Gastrocnemius medialis (tissue), 4 donors: ENCODE results near the gene PANK2. TPM values are rescaled to one million over a fixed set of nuclear protein-coding genes. Genes with fewer than 3 reads are reported as not detected.

Source experiments
- ATAC-seq, 2 donors: fragments of 150-250 bp; one replicate each; pipeline ENCODE4 v1.9.1; 2016
- DNase-seq, 2 donors: peaks; one replicate each; pipeline ENCODE4 v3.0.0-alpha.2; 2019
- H3K27ac ChIP-seq, 4 donors: fragments of 200-600 bp; sonication (generic); 1 replicate in 1 of 4; 2 replicates in 3 of 4; pipeline ENCODE4 v1.5.1; 2016 to 2018; ENCODE audit warnings: mild to moderate bottlenecking in 2 of 4, moderate library complexity in 1 of 4
- H3K27me3 ChIP-seq, 3 donors: fragments of 200-600 bp; sonication (generic) in 2 of 3; 1 replicate in 1 of 3; 2 replicates in 2 of 3; pipeline versions ENCODE4 v1.5.1 to v1.6.0; 2016 to 2019; ENCODE audit warnings: mild to moderate bottlenecking in 1 of 3, moderate library complexity in 1 of 3
- H3K36me3 ChIP-seq, 2 donors: fragments of 200-600 bp; sonication (generic) in 1 of 2; one replicate each; pipeline ENCODE4 v1.5.1; 2017 to 2018
- H3K4me1 ChIP-seq, 2 donors: fragments of 200-600 bp; sonication (generic) in 1 of 2; one replicate each; pipeline ENCODE4 v1.5.1; 2016 to 2017; ENCODE audit warnings: mild to moderate bottlenecking in 2 of 2
- H3K4me3 ChIP-seq, 4 donors: fragments of 200-600 bp; sonication (generic) in 3 of 4; 1 replicate in 1 of 4; 2 replicates in 3 of 4; pipeline ENCODE4 v1.5.1; 2016 to 2019; ENCODE audit warnings: mild to moderate bottlenecking in 2 of 4
- H3K9me3 ChIP-seq, 3 donors: fragments of 200-600 bp; sonication (generic) in 2 of 3; 1 replicate in 1 of 3; 2 replicates in 2 of 3; pipeline ENCODE4 v1.5.1; 2016 to 2019
- POLR2A ChIP-seq, 2 donors: fragments of 450-650 bp; IDR thresholded peaks; one replicate each; pipeline ENCODE4 v1.6.1; 2017; ENCODE audit warnings: antibody characterized with exemption in 2 of 2, mild to moderate bottlenecking in 2 of 2, moderate library complexity in 2 of 2
- in situ Hi-C, 4 donors: fragments of 200-750 bp; cut with MboI; loops; one replicate each; pipeline versions ENCODE4 v1.15.0 to v1.8.0; 2017; ENCODE audit warnings: low sequenced_read_pairs in 4 of 4
- intact Hi-C: fragments of 100-400 bp; cut with DNase I; formaldehyde crosslinking; loops from one replicate; pipeline ENCODE4 v1.15.1; 2023; ENCODE audit warnings: low total_unique reads
- total RNA-seq, 4 donors: library from RNA; depleted of rRNA; stranded (reverse); fragments of >200 nt; gene quantifications; one replicate each; pipeline versions ENCODE4 v1.1.0 to v1.2.3, GENCODE V29; 2016
- TF ChIP-seq, protein P1 (sequence below), 5 experiments: fragments of 450-650 bp in 3 of 5; fragments of 200-600 bp in 2 of 5; sonication (generic) in 2 of 5; IDR thresholded peaks in 4 of 5; conservative IDR thresholded peaks in 1 of 5; 1 replicate in 4 of 5; 2 replicates in 1 of 5; pipeline ENCODE4 v1.5.1; 2016 to 2019; ENCODE audit warnings: antibody characterized with exemption in 5 of 5, mild to moderate bottlenecking in 3 of 5, moderate library complexity in 3 of 5

Gene PANK2
- total RNA-seq, 4 donors from 2014 or later = 18.2 to 25.8 (median 23.5) TPM

DNA sequence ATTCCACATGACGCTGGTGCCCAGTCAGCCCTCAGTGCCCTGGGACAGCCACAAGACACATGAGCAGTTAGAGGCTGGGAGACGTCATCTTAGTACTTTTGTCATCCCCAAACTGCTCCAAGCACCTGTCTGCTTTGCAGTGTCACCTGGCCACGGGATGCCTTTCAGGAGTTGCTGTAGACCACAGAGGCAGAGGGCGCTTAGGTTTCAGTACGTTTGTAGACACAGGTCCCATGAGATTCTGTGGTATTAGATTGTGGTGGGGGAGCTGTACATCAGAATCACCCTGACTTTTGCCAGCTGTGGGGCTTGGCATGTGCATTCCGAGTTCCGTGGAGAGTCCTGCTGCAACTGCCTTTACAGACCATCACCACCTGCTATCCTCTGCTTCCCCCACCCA lies 25.9 kb upstream of the PANK2 start:
- no peak overlapping the region for H3K27ac ChIP-seq
- intact Hi-C loops (no loop called here), in situ Hi-C loops (no loop called here)
- no peaks in the 10 kb centered on the region for H3K4me1 ChIP-seq
- DNase-seq = no peak
- TF ChIP-seq, protein P1, sequence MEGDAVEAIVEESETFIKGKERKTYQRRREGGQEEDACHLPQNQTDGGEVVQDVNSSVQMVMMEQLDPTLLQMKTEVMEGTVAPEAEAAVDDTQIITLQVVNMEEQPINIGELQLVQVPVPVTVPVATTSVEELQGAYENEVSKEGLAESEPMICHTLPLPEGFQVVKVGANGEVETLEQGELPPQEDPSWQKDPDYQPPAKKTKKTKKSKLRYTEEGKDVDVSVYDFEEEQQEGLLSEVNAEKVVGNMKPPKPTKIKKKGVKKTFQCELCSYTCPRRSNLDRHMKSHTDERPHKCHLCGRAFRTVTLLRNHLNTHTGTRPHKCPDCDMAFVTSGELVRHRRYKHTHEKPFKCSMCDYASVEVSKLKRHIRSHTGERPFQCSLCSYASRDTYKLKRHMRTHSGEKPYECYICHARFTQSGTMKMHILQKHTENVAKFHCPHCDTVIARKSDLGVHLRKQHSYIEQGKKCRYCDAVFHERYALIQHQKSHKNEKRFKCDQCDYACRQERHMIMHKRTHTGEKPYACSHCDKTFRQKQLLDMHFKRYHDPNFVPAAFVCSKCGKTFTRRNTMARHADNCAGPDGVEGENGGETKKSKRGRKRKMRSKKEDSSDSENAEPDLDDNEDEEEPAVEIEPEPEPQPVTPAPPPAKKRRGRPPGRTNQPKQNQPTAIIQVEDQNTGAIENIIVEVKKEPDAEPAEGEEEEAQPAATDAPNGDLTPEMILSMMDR (IDR thresholded peaks at IDR 0.05 in 4 of 5, conservative IDR thresholded peaks at IDR 0.05 in 1 of 5) = no peak
- TF ChIP-seq POLR2A (IDR thresholded peaks at IDR 0.05) = no peak
- ATAC-seq = no peak
- no peak overlapping the region for H3K4me3 ChIP-seq
- peaks cover 3 to 93% of the 10 kb centered on the region in 2 donors for H3K36me3 ChIP-seq
- H3K27me3 ChIP-seq = no peaks in the 10 kb centered on the region
- no peaks in the 10 kb centered on the region for H3K9me3 ChIP-seq

DNA sequence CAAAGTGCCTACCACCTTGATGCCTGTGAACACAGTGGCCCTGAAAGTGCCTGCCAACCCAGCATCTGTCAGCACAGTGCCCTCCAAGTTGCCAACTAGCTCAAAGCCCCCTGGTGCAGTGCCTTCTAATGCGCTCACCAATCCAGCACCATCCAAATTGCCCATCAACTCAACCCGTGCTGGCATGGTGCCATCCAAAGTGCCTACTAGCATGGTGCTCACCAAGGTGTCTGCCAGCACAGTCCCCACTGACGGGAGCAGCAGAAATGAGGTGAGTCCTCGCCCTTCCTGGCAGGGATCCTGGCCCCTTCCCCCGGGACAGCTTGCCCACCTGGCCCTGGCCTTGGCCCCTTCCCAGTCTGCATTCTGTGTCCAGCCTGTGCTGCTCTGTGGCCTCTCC lies 24.7 kb upstream of the PANK2 start:
- Histone ChIP-seq H3K4me1 (no peaks in the 10 kb centered on the region), H3K27me3 (no peaks in the 10 kb centered on the region), H3K27ac (no peak overlapping the region), H3K9me3 (no peaks in the 10 kb centered on the region), H3K36me3 (peaks cover 3 to 82% of the 10 kb centered on the region in 2 donors), H3K4me3 (no peak overlapping the region)
- in situ Hi-C loops = no loop called here
- ATAC-seq = no peak
- intact Hi-C loops = no loop called here
- no peak for TF ChIP-seq POLR2A (IDR thresholded peaks at IDR 0.05)
- TF ChIP-seq, protein P1 (IDR thresholded peaks at IDR 0.05 in 4 of 5, conservative IDR thresholded peaks at IDR 0.05 in 1 of 5) = no peak
- DNase-seq = no peak

DNA sequence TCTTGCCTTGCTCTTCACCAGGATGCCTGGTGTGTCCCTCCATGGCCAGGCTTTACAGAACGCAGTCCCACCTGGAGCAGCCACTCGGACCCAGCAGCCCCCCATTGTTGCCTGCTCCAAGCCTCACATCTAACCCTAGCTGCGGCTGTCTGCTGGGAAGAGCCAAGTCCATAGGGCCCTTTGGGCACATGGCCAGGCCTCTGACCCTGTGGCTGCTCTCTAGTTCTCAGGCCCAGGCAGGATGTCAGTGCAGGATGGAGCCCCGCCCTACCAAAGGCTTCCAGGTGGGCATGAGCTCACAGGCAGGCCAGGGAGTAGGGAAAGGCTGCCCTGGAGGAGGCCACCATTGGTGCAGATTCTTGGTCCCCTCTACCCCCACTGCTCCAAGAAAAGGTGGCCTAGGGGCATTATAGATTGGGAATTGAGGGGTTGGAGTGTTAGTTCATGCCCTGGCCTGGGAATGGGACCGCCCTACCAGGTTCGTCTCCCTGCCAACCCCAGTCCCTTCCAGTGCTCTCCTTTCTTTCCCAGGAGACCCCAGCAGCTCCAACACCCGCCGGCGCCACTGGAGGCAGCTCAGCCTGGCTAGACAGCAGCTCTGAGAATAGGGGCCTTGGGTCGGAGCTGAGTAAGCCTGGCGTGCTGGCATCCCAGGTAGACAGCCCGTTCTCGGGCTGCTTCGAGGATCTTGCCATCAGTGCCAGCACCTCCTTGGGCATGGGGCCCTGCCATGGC lies 23.9 kb upstream of the PANK2 start:
- no peak for ATAC-seq
- H3K36me3 ChIP-seq = peaks cover 3 to 78% of the 10 kb centered on the region in 2 donors

GRCh38 chr20:3865887-3866407 lies 23.2 kb upstream of the PANK2 start:
- H3K36me3 ChIP-seq = peaks cover 3 to 72% of the 10 kb centered on the region in 2 donors
- intact Hi-C loops = no loop called here
- no peak overlapping the region for H3K27ac ChIP-seq
- TF ChIP-seq, protein P1 (IDR thresholded peaks at IDR 0.05 in 4 of 5, conservative IDR thresholded peaks at IDR 0.05 in 1 of 5) = no peak
- no peaks in the 10 kb centered on the region for H3K4me1 ChIP-seq
- no peaks in the 10 kb centered on the region for H3K27me3 ChIP-seq
- no peak for ATAC-seq
- in situ Hi-C loops = no loop called here
- no peak overlapping the region for H3K4me3 ChIP-seq
- no peaks in the 10 kb centered on the region for H3K9me3 ChIP-seq
- DNase-seq = no peak

More for the DNA sequence above, 23.9 kb upstream of the PANK2 start:
- no peaks in the 10 kb centered on the region for H3K4me1 ChIP-seq
- H3K9me3 ChIP-seq = no peaks in the 10 kb centered on the region
- intact Hi-C loops (no loop called here), in situ Hi-C loops (no loop called here)
- no peak overlapping the region for H3K4me3 ChIP-seq
- no peak for TF ChIP-seq POLR2A (IDR thresholded peaks at IDR 0.05)
- TF ChIP-seq, protein P1 (IDR thresholded peaks at IDR 0.05 in 4 of 5, conservative IDR thresholded peaks at IDR 0.05 in 1 of 5) = no peak
- H3K27ac ChIP-seq = no peak overlapping the region
- DNase-seq = no peak
- H3K27me3 ChIP-seq = no peaks in the 10 kb centered on the region
